GM06990 (cell line): ENCODE data around the gene RING1.
A peak's percentile ranks its signal among the peaks of the same experiment; 100 is the strongest.

ENCODE experiments used
- DNase-seq: peaks from one replicate; pipeline ENCODE4 v3.0.0-alpha.2; 2011; ENCODE audit not compliant: insufficient read length; ENCODE audit errors: extremely low read depth
- H3K27me3 ChIP-seq: replicated peaks from 2 replicates; pipeline ENCODE4 v1.6.0; 2011; ENCODE audit warnings: low read length; ENCODE audit not compliant: control insufficient read depth, insufficient read depth
- H3K36me3 ChIP-seq: 2 replicates; pipeline ENCODE4 v1.5.1; 2011; ENCODE audit warnings: low read length; ENCODE audit not compliant: control insufficient read depth, insufficient read depth
- H3K4me3 ChIP-seq: replicated peaks from 2 replicates; pipeline ENCODE4 v1.5.1; 2011; ENCODE audit warnings: low read depth, mild to moderate bottlenecking, control low read depth, low read length
- CTCF ChIP-seq: IDR thresholded peaks from 2 replicates; pipeline ENCODE4 v1.5.1; 2011; ENCODE audit warnings: low read length, control low read depth, mild to moderate bottlenecking, inconsistent platforms; ENCODE audit not compliant: insufficient read depth, poor library complexity, severe bottlenecking

The RING1 gene

GRCh38 chr6:33206027-33206863 is 2.1 kb upstream of the RING1 start:
- no peak for DNase-seq
- no peaks in the 10 kb centered on the region for H3K27me3 ChIP-seq
- TF ChIP-seq CTCF: no peak
- peaks cover 16% of the 10 kb centered on the region for H3K36me3 ChIP-seq
- no peak overlapping the region for H3K4me3 ChIP-seq

- no peaks in the 10 kb centered on the region for H3K27me3 ChIP-seq
- TF ChIP-seq CTCF: no peak
- DNase-seq: no peak
- peaks cover 18% of the 10 kb centered on the region for H3K36me3 ChIP-seq
- H3K4me3 ChIP-seq: peak overlapping the region; percentile 86
These were observed 1.3 kb upstream of the RING1 start for GRCh38 chr6:33206864-33207551.

- DNase-seq: peak; percentile 33
- TF ChIP-seq CTCF: no peak
- H3K27me3 ChIP-seq: no peaks in the 10 kb centered on the region
- peaks cover 13% of the 10 kb centered on the region for H3K36me3 ChIP-seq
- peak overlapping the region; percentile 86 for H3K4me3 ChIP-seq
These were observed 679 bp upstream of the RING1 start for GRCh38 chr6:33207552-33208090.

GRCh38 chr6:33209856-33210255 is 1.6 kb downstream of the RING1 start:
- Histone ChIP-seq H3K36me3 (peaks cover 4% of the 10 kb centered on the region), H3K27me3 (peaks cover 2% of the 10 kb centered on the region), H3K4me3 (no peak overlapping the region)
- DNase-seq: no peak
- TF ChIP-seq CTCF: no peak

- Histone ChIP-seq H3K4me3 (no peak overlapping the region), H3K27me3 (peaks cover 2% of the 10 kb centered on the region)
These were observed 2.8 kb downstream of the RING1 start for GRCh38 chr6:33211136-33211535.

More at GRCh38 chr6:33211136-33211535, 2.8 kb downstream of the RING1 start:
- DNase-seq: no peak
- TF ChIP-seq CTCF: no peak
- H3K36me3 ChIP-seq: peaks cover 4% of the 10 kb centered on the region
